GM18508 (cell line): ENCODE measurements around the gene DPP9.

Experiments used
- ATAC-seq: cut with Tn5 transposase; IDR thresholded peaks from one replicate; pipeline ENCODE4 v1.9.1; 2021; ENCODE audit warnings: moderate number of reproducible peaks; ENCODE audit not compliant: insufficient read depth, unreplicated experiment

DPP9 gene

DNA sequence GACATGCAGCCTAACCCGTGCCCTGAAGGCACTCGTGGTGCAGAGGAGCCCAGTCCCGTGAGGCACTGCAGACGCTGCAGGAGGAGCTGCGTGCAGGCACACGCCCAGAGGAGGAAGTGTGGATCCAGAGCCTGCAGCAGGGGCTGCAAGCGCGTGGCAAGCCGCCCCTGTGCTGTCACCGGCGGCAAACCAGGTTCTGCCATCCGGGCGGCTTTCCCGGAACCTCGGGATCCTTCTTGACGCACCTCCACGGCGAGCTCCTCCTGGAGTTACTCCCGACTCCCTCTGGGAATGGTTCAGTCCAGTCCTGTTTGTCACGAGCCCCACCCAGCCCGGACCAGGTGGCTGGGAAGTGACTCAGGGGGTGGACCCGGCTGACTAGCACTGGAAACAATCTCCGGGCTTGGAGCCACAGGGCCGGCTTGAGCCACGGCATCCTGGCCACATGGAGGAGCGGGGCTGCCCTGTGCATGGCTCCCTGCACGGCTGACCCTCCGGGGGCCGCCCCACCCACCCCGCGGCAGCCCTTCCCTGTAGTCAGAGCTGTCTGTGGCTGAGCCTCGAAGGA is 10.2 kb downstream of the DPP9 start:
- ATAC-seq: no peak

DNA sequence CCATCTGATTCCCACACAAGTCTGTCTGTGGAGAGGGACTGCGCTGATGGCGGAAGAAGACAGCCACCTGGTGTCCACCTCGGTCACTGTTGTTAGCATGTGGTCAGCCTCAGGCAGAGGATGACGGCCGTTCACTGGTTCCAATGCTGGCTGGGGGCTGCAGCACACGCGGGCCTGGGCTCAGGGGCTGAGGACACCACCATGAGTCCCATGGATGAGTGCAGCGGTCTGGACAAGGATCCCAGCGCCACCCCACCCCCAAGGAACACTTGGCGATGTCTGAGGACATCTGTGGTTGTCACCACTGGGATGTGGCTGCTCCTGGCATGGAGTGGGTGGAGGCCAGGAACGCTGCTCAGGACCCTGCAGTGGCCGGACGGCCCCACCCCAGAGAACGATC is 10.9 kb downstream of the DPP9 start:
- ATAC-seq: no peak

DNA sequence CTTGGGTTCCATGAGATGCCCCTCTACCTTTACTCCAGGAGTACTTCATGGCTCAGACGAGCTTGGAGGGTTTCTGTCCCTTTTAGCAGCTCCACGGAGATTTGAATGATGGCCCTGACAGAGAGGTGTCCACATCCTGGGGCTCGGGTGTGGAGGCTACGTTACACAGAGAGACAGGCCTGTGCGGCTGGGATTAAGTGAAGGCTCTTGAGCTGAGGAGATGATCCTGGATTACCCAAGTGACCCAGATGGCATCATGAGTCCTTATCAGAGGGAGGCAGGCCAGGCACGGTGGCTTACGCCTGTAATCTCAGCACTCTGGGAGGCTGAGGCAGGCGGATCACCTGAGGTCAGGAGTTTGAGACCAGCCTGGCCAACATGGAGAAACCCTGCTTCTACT is 12.4 kb downstream of the DPP9 start:
- ATAC-seq: no peak

DNA sequence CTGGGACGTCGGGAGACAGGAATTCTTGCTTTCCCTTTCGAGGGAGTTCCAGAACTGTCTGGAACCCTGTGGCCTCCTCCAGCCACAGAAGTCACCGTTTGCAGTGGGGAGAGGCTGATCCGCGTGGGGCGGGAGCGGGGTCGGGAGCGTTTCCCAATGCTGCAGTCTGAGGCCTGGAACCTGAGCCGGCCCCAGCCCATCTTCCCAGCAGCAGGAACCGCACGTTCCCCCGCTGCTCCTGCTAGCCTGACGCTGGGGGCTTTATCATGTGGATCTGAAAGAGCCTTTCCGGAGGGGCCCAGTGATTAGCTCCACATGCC is 13.4 kb downstream of the DPP9 start:
- ATAC-seq: no peak

DNA sequence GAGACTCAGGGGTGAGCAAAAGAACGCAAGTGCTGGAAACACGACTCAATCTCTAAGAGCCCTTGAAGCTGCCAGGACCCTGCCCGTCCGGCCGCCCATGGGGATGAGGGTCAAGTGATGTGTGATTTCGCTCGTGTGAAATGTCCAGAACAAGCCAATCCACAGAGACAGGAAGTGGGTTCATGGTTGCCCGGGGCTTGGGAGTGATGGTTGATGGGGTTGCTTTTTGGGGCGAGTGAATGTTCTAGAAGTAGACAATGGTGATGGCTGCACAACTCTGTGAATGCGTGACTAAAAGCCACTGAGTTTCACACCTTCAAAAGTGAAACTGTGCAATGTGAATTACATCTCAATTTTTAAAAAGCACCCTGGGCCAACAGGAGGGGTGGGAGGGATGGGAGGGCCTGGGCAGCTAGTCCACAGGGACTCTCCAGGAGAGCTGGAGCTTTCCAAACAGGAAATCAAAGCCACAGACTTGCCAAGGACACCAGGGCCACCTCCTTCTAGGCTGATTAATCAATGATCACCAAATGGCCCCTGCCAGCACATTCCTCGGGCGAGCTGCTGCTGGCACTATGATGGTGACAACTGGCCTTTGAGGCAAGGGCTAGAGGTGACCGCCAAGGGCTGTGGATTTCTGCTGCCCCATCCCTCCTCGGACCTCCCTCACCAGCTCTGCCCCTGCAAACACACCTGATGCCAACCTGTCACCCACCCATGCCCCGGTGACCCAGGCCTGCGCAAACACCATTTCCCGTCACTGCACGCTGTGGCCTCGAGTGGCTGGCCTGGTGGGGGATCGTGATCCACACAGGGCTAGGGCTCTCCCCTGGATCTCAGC is 14.0 kb downstream of the DPP9 start:
- ATAC-seq: no peak

DNA sequence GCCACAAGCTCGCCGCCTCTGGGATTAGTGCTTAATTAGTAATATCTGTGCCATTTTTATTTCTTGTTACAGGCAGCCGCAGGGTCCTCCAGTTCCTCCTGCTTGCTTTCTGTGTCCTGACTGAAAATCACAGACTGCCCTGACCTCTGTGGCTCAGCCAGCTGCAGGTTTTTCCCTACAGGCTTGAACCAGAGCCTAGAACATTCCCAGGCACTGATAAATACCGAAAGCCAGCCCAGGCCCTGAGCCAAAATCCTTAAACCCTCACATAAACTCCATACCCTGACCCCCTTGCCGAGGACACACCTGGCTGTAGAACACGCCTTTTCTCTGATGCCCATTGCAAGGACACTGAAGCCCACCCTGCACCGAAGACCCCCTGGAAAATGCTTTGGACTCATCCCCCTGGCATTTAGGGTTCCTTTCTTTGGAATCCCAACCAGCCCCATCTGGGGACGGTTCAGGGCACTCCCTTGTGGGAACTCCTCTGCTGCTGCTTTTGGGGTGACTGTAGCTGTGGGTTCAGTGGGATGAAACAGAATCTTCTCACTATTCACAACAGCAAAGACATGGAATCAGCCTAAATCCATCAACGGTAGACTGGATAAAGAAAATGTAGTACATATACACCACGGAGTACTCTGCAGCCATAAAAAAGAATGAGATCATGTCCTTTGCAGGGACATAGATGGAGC is 15.5 kb downstream of the DPP9 start:
- ATAC-seq: no peak

DNA sequence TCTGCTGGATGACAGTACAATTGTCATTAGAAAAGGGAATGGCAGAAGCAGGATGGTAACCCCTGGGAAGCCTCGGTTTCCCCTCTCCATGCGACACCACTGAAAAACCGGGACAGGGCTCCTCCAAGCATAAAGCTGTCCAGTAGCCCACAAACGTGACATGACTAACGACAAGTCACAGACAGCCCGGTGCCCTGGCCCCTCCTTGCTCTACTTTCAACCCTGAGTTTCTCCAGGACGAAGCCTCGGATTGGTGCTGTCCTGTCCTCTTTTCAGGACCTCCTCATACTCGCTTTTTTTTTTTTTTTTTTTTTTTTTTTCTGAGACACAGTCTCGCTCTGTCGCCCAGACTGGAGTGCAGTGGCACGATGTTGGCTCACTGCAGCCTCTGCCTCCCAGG is 16.3 kb downstream of the DPP9 start:
- no peak for ATAC-seq

DNA sequence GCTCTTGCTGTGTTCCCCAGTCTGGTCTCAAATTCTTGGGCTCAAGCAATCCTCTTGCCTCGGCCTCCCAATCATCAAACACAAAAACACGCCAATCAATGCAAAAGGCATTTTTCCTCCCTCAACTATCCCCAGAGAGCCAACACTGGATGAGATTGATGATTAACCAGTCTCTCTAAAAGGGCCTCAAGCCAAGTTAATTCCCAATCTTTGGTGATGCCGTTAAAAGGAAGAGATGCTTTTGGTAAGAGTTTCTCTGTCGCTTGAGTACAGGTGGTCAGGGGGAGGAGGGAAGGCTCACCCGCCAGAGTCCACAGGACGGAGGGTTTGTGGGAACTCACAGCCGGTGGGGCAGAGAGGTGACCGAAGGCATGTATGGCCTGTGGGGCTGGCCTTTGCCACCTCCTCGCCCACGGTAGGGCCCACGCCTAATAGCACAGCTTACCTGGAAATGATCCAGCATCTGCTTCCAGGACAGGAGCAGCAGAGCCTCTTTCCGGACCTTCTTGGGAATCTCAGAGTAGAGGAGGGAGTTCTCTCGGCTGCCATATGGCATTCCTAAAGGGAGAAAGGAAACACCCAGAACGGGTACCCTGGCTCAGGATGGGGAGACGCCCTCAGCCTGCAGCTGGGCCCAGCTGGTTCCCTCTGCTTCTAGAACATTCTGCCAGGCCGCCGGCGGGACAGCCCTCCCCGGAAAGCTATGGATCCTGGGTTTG is 18.1 kb downstream of the DPP9 start:
- no peak for ATAC-seq

DNA sequence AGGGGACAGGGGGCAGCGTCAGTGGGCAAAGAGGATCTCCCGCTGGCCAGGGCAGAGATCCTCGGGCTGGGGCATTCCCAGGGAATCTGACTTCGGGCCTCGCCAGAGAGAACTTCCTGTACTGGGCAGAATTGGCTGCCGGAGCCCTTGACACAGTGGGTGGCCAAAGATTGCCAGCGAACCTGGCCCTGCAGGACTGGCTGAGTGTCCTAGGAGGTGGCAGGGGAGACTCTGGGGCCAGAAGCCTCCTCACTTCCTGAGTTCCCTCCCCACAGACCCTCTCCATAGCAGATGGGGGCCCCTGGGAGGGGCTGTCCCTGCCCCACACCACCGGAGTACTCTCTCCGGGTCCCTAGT is 19.3 kb downstream of the DPP9 start:
- no peak for ATAC-seq

DNA sequence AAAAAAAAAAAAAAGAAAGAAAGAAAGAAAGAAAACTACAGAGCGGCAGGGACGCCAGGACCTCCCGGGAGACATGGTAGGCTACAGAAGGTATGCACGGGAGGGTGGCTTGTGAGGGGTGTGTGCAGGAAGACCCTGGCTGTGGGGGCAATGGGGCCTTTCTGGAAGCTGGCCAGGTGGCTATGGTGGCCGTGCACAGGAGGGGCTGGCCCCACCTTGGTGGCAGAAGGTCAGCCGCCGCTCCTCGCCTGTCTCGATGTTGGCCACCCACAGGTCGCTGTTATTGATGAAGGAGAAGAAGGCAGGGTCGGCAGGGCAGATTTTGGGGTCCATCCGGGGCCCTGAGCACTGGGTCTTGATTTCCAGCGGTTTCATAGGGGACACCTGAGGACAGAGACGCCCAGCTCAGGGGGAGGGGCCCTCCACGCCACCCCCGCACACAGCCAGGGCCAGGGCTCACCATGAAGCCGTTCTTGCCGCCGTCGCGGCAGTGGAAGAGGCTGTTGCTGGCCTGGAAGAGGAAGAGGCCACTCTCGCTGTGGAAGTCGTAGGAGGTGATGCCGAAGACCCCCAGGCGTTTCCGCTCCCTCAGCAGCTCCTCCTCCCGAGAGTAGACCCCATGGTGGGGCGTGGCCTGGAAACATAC is 19.8 kb downstream of the DPP9 start:
- no peak for ATAC-seq

DNA sequence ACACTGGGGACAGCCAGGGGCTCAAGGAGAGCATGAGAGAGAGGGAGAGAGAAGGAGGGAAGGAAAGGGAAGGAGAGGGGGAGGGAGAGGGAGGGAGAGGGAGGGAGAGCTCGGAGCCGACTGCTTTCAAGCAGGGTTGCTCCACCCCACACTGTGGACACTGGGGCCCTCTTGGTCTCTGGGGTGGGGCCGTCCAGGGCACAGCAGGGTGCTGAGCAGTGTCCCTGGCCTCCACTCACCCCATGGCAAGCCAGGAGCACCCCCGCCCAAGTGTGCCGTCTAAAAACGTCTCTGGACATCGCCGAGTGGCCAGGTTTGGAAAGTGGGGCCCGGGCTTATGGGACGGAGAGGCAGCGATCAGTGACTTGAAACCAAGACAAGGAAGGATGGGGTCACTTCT is 20.9 kb downstream of the DPP9 start:
- ATAC-seq: no peak

DNA sequence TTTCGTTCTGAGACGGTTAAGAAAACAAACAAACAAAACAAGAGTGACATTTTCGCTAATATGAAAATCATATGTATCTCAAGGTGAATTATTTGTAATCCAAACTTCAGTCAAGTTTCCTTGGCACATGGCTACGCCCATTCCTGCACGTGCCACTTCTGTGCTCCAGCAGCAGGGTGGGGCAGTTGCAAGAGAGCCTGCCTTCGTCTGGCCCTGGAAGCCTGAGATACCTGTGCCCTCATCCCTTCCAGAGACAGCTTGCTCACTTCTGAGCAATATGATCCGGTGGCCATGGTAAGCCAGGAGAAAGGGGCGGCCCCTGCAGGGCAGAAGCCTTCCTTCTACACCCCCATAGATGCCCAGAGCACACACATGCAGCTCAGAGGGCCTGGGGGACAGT is 22.1 kb downstream of the DPP9 start:
- no peak for ATAC-seq

DNA sequence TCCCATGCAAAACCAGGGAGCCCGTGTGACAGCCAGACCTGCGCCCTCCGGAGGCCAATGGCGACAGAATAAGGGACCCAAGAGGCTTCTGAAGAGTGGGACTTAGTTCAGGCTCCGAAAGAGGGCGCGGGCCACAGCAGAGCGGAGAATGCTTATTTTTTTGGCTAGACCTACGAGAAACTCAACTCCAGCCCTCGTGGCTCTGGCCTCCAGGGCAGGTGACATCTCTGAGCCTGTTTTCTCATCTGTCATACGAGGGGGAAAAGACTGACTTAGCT is 23.0 kb downstream of the DPP9 start:
- no peak for ATAC-seq

DNA sequence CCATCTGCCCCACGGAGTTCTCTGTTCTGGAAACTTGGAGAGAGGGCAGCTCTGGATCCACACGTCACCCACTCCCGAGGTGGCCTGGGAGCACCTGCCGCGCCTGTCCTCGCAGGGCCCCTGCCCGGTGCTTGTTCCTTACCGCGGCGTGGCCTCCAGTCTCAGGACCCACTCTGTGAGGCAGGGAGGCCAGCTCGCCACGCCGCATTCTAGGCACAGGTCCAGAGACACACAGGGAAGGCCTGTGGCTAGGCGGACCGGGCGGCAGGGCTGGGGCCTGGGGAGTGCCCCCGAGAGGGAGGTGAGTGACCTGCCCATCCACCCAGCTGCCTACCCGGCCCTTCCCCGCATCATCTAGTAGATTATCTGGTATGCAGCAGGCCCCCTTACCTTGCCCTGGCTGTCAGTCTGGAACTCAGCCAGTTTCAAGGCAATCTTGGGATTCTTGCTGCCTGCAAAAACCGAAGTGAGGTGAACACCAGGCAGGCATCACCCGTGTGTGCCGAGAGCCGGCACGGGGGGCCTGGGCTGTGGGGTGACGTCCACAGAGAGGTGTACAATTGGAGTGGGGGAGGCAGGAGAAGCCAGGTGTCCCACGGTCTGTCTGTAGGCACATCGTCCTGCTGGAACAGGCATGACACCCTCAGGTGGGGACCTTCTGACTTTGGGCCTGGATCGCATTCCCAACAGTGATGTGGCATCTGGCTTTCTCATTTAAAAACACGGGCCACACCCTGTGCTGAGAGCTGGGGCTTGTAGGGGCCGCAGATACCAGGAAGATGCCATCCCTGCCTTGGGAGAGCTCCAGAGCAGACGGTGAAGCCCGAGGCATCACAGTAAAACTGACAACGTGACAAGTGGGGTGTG is 23.6 kb downstream of the DPP9 start:
- no peak for ATAC-seq

DNA sequence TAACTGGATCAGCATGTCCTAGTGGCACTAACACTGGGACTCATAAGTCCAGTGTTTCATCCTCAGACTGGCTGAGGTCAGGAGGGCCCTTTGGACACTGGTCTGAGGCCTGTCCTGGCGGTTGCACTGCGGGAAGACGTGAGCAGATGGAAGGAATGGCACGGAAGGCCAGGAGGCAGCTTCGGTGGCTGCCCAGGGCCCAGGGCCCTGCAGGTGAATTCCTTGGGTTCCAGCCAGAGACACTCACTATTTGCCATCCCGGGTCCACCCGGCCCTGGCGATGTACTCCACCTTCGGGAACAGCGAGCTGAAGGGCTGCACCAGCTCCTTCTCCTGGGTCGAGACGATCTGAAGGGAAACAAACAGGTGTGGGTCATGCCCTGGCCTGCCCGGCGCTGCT is 26.3 kb downstream of the DPP9 start:
- no peak for ATAC-seq

DNA sequence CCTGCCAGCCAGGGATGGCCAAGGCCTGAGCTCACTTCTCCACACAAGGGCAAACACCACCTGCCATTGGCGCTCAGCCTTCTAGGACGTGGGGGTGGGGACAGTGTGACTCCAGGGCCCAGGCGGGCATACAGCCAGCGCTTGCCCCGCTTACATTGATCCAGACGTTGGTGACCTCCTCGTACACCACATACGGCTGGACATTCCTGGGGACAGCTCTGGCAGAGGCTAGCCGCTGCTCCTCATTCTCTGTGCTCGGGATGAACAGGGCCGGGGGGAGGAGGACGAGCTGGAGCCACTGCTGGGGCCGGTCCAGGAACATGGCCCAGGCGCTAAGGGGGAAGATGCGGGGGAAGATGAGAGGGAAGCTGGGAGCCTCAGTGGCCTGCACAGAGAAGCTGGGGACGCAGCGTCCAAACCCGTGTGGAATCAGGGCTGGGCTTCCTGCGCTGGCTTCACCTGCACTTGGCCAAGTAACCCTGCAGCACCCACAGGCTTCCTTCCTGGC is 28.4 kb downstream of the DPP9 start:
- ATAC-seq: no peak

DNA sequence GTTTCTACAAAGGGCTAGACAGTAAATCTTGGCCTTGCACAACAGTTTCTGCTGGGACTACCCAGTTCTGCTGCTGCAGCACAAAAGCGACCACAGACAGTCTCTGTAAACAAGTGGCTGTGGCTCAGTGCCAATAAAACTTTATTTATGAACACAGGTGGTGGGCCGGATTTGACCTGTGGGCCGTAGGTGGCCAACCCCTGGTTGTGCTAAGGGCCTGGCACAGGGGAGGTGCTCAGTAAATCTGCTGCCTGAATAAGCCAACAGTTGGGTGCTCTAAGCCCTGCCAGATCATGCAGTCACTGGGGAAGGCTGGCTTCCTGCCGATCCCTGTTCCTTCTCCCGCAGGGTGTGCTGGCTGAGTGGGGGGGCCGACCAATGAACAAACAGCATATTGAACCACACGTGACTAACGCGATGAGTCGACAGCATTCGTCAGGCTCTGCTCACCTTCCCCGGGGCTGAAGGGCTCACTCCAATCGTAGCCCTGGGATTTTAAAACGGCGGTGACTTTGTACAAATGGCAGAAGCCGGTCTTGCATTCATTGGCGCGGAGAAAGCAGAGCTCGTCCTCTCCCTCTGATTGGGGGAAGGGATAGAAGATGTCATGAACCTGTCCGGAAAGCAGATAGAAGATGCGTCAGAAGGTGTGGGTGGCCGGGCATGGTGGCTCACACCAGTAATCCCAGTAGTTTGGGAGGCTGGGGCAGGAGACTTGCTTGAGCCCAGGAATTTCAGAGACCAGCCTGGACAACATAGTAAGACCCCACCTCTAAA is 29.2 kb downstream of the DPP9 start:
- no peak for ATAC-seq

DNA sequence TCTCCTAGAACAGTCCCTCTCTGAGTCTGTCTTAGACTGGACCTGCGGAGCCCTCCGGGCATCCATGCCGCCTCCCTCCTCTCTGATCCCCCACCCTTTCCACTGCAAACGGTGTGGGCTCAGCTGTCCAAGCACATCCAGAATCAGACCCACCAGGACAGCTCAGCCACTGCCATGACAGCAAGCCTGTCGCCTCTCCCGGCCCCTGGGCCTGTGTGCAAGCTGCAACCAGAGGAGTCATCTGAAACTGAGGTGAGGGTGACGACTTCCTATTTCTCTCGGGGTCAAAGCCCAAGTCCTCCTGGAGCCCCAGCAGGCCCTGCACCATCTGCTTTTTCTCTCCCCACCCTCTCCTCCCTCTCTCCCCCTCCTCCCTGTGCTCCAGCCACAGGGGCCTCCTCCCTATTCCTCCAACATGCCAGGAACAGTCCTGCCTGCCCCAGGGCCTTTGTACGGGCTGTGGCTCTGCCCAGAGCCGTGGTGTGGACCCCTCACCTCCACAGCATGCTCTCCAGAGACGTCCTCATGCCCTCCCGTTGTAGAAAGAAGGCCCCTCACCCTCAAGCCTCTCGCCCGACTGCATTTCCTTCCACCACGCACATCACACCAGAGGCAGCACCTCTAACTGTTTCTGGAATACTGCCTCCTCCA is 30.0 kb downstream of the DPP9 start:
- no peak for ATAC-seq

DNA sequence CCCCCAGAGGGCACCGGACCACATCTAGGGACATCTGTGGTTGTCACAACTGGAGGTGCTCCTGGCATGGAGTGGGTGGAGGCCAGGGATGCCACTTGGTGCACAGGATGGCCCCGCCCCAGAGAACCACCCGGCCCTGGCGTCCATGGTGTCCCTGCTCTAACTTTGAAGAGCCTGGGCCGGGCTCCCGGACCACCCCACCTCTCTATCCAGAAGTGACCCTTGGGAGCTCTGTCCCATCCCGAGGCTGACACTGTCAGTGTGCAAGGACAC is 30.6 kb downstream of the DPP9 start:
- no peak for ATAC-seq
